WTC11 (cell line): ENCODE results near the gene TTLL10. TPM values are rescaled to one million over a fixed set of nuclear protein-coding genes. Genes with fewer than 3 reads are reported as not detected.

ENCODE experiments used
- ATF2 ChIP-seq: sonication (generic); formaldehyde crosslinking; IDR thresholded peaks from 2 replicates; pipeline ENCODE4 v1.8.1; 2022; ENCODE audit warnings: low read depth, missing genetic modification reagents, borderline replicate concordance
- GABPB1 ChIP-seq: sonication (generic); formaldehyde crosslinking; IDR thresholded peaks from 2 replicates; pipeline ENCODE4 v1.8.1; 2023; ENCODE audit warnings: mild to moderate bottlenecking, missing genetic modification reagents
- JUN ChIP-seq: sonication (generic); formaldehyde crosslinking; IDR thresholded peaks from 2 replicates; pipeline ENCODE4 v1.8.0; 2023; ENCODE audit warnings: mild to moderate bottlenecking, missing genetic modification reagents
- RELA ChIP-seq: sonication (generic); formaldehyde crosslinking; IDR thresholded peaks from 2 replicates; pipeline ENCODE4 v1.8.1; 2022; ENCODE audit warnings: missing genetic modification reagents, mild to moderate bottlenecking, borderline replicate concordance
- TEAD1 ChIP-seq: sonication (generic); formaldehyde crosslinking; IDR thresholded peaks from 2 replicates; pipeline ENCODE4 v1.8.0; 2022; ENCODE audit warnings: mild to moderate bottlenecking, missing genetic modification reagents
- ZBTB21 ChIP-seq: sonication (generic); formaldehyde crosslinking; IDR thresholded peaks from 2 replicates; pipeline ENCODE4 v1.8.1; 2023; ENCODE audit warnings: mild to moderate bottlenecking, missing genetic modification reagents, borderline replicate concordance
- ZNF138 ChIP-seq: sonication (generic); formaldehyde crosslinking; conservative IDR thresholded peaks from 2 replicates; pipeline ENCODE4 v1.8.1; 2022; ENCODE audit warnings: mild to moderate bottlenecking, moderate library complexity, missing genetic modification reagents
- ZNF281 ChIP-seq: sonication (generic); formaldehyde crosslinking; IDR thresholded peaks from 2 replicates; pipeline ENCODE4 v1.8.0; 2023; ENCODE audit warnings: mild to moderate bottlenecking, missing genetic modification reagents
- ZNF396 ChIP-seq: fragments of 250-450 bp; sonication (Bioruptor Pico); IDR thresholded peaks from 2 replicates; pipeline ENCODE4 v1.8.0; 2021; ENCODE audit warnings: mild to moderate bottlenecking, moderate library complexity, borderline replicate concordance
- total RNA-seq: library from RNA; stranded (reverse); gene quantifications from 3 replicates; pipeline ENCODE4 v1.2.3, GENCODE V29; 2021
- TF ChIP-seq, protein P1 (sequence below): sonication (generic); formaldehyde crosslinking; IDR thresholded peaks from 2 replicates; pipeline ENCODE4 v1.8.0; 2022; ENCODE audit warnings: mild to moderate bottlenecking, missing genetic modification reagents
- TF ChIP-seq, protein P2 (sequence below): sonication (generic); formaldehyde crosslinking; IDR thresholded peaks from 2 replicates; pipeline ENCODE4 v1.8.1; 2023; ENCODE audit warnings: mild to moderate bottlenecking, missing genetic modification reagents
- TF ChIP-seq, protein P3 (sequence below): sonication (generic); formaldehyde crosslinking; IDR thresholded peaks from 2 replicates; pipeline ENCODE4 v1.8.1; 2022; ENCODE audit warnings: missing genetic modification reagents, borderline replicate concordance
- TF ChIP-seq, protein P4 (sequence below): sonication (generic); formaldehyde crosslinking; IDR thresholded peaks from 2 replicates; pipeline ENCODE4 v1.8.0; 2023; ENCODE audit warnings: missing genetic modification reagents, mild to moderate bottlenecking, borderline replicate concordance
- TF ChIP-seq, protein P5 (sequence below): sonication (generic); formaldehyde crosslinking; IDR thresholded peaks from 2 replicates; pipeline ENCODE4 v1.8.1; 2023; ENCODE audit warnings: mild to moderate bottlenecking, moderate library complexity, missing genetic modification reagents

TTLL10 gene
- total RNA-seq, 1 experiment from 2014 or later, result 1.1 TPM

GRCh38 chr1:1241588-1242219 is 68.0 kb downstream of the TTLL10 start (continued):
- TF ChIP-seq, protein P1, sequence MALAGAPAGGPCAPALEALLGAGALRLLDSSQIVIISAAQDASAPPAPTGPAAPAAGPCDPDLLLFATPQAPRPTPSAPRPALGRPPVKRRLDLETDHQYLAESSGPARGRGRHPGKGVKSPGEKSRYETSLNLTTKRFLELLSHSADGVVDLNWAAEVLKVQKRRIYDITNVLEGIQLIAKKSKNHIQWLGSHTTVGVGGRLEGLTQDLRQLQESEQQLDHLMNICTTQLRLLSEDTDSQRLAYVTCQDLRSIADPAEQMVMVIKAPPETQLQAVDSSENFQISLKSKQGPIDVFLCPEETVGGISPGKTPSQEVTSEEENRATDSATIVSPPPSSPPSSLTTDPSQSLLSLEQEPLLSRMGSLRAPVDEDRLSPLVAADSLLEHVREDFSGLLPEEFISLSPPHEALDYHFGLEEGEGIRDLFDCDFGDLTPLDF (CRISPR knock-in tag), result no peak
- no peak for TF ChIP-seq JUN (CRISPR knock-in tag)
- TF ChIP-seq, protein P2, sequence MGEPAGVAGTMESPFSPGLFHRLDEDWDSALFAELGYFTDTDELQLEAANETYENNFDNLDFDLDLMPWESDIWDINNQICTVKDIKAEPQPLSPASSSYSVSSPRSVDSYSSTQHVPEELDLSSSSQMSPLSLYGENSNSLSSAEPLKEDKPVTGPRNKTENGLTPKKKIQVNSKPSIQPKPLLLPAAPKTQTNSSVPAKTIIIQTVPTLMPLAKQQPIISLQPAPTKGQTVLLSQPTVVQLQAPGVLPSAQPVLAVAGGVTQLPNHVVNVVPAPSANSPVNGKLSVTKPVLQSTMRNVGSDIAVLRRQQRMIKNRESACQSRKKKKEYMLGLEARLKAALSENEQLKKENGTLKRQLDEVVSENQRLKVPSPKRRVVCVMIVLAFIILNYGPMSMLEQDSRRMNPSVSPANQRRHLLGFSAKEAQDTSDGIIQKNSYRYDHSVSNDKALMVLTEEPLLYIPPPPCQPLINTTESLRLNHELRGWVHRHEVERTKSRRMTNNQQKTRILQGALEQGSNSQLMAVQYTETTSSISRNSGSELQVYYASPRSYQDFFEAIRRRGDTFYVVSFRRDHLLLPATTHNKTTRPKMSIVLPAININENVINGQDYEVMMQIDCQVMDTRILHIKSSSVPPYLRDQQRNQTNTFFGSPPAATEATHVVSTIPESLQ (CRISPR knock-in tag), result no peak
- no peak for TF ChIP-seq ZBTB21 (CRISPR knock-in tag)
- no peak for TF ChIP-seq ZNF281 (CRISPR knock-in tag)
- TF ChIP-seq TEAD1 (CRISPR knock-in tag), result no peak
- no peak for TF ChIP-seq RELA
- no peak for TF ChIP-seq ATF2 (CRISPR knock-in tag)
- TF ChIP-seq, protein P3, sequence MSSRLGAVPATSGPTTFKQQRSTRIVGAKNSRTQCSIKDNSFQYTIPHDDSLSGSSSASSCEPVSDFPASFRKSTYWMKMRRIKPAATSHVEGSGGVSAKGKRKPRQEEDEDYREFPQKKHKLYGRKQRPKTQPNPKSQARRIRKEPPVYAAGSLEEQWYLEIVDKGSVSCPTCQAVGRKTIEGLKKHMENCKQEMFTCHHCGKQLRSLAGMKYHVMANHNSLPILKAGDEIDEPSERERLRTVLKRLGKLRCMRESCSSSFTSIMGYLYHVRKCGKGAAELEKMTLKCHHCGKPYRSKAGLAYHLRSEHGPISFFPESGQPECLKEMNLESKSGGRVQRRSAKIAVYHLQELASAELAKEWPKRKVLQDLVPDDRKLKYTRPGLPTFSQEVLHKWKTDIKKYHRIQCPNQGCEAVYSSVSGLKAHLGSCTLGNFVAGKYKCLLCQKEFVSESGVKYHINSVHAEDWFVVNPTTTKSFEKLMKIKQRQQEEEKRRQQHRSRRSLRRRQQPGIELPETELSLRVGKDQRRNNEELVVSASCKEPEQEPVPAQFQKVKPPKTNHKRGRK, result no peak
- TF ChIP-seq, protein P4, sequence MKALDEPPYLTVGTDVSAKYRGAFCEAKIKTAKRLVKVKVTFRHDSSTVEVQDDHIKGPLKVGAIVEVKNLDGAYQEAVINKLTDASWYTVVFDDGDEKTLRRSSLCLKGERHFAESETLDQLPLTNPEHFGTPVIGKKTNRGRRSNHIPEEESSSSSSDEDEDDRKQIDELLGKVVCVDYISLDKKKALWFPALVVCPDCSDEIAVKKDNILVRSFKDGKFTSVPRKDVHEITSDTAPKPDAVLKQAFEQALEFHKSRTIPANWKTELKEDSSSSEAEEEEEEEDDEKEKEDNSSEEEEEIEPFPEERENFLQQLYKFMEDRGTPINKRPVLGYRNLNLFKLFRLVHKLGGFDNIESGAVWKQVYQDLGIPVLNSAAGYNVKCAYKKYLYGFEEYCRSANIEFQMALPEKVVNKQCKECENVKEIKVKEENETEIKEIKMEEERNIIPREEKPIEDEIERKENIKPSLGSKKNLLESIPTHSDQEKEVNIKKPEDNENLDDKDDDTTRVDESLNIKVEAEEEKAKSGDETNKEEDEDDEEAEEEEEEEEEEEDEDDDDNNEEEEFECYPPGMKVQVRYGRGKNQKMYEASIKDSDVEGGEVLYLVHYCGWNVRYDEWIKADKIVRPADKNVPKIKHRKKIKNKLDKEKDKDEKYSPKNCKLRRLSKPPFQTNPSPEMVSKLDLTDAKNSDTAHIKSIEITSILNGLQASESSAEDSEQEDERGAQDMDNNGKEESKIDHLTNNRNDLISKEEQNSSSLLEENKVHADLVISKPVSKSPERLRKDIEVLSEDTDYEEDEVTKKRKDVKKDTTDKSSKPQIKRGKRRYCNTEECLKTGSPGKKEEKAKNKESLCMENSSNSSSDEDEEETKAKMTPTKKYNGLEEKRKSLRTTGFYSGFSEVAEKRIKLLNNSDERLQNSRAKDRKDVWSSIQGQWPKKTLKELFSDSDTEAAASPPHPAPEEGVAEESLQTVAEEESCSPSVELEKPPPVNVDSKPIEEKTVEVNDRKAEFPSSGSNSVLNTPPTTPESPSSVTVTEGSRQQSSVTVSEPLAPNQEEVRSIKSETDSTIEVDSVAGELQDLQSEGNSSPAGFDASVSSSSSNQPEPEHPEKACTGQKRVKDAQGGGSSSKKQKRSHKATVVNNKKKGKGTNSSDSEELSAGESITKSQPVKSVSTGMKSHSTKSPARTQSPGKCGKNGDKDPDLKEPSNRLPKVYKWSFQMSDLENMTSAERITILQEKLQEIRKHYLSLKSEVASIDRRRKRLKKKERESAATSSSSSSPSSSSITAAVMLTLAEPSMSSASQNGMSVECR (CRISPR knock-in tag), result no peak
- no peak for TF ChIP-seq GABPB1
- TF ChIP-seq, protein P5, sequence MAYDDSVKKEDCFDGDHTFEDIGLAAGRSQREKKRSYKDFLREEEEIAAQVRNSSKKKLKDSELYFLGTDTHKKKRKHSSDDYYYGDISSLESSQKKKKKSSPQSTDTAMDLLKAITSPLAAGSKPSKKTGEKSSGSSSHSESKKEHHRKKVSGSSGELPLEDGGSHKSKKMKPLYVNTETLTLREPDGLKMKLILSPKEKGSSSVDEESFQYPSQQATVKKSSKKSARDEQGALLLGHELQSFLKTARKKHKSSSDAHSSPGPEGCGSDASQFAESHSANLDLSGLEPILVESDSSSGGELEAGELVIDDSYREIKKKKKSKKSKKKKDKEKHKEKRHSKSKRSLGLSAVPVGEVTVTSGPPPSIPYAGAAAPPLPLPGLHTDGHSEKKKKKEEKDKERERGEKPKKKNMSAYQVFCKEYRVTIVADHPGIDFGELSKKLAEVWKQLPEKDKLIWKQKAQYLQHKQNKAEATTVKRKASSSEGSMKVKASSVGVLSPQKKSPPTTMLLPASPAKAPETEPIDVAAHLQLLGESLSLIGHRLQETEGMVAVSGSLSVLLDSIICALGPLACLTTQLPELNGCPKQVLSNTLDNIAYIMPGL (CRISPR knock-in tag), result no peak
- TF ChIP-seq ZNF396 (CRISPR knock-in tag), result no peak
- no peak for TF ChIP-seq ZNF138 (CRISPR knock-in tag)
